ENCODE measurements around the gene SWAP70. TPM values are rescaled to one million over a fixed set of nuclear protein-coding genes. Genes with fewer than 3 reads are reported as not detected.

Gene SWAP70
- total and polyA plus RNA-seq, 10 of the 15 experiments (the other 5 are each of a cell fraction or from before 2014, with no cell fraction given): 20.6 to 62.4 (median 41.7) TPM

- SMC1A ChIA-PET (ENCODE audit: uncharacterized antibody, unreplicated experiment): no interaction called here
- H3K9ac ChIP-seq (ENCODE audit: control insufficient read depth, insufficient read depth, low read length): no peak overlapping the region
- in situ Hi-C loops (cut with MboI): no loop called here
Observed at GRCh38 chr11:9646324-9646723, 17.6 kb upstream of the SWAP70 start.

GRCh38 chr11:9651481-9651880 is 12.4 kb upstream of the SWAP70 start:
- no peaks in the 10 kb centered on the region for H3K27me3 ChIP-seq (replicated peaks in 1 of 2; ENCODE audit: control insufficient read depth in 2 of 2, insufficient read depth in 2 of 2, low read length in 1 of 2)
- no peaks in the 10 kb centered on the region for H4K20me1 ChIP-seq (ENCODE audit: control insufficient read depth, insufficient read depth)
- in situ Hi-C loops (cut with MboI): no loop called here
- H3K27ac ChIP-seq (ENCODE audit: control insufficient read depth, insufficient read depth): no peak overlapping the region
- H3K36me3 ChIP-seq (ENCODE audit: control insufficient read depth in 2 of 2, insufficient read depth in 2 of 2, low read length in 1 of 2): no peaks in the 10 kb centered on the region
- WGBS (ENCODE audit: insufficient coverage, insufficient replicate concordance, low lambda C conversion rate, missing lambda C conversion rate): 87% methylated on average over 7 of the region's 7 CpGs
- H3K9me3 ChIP-seq (replicated peaks; ENCODE audit: control insufficient read depth, insufficient read depth, low read length): peaks cover 4% of the 10 kb centered on the region; the same call in 2 of the 3 replicates
- ChIA-PET CTCF (interaction anchor here (0.6 kb wide), 1 partner anchor 15 kb away, joined by 3 read pairs; no protein-coding TSS in a partner anchor), RAD21 (ENCODE audit: unreplicated experiment) (no interaction called here), POLR2A (no interaction called here), SMC1A (ENCODE audit: uncharacterized antibody, unreplicated experiment) (no interaction called here)
- no peaks in the 10 kb centered on the region for H3K4me1 ChIP-seq (ENCODE audit: control insufficient read depth, insufficient read depth, low read length)
- intact Hi-C loops (cut with micrococcal nuclease; ENCODE audit: unreplicated experiment): no loop called here
- no peak overlapping the region for H3K4me2 ChIP-seq (ENCODE audit: control insufficient read depth, insufficient read depth)
- TF ChIP-seq IKZF1 (conservative IDR thresholded peaks at IDR 0.05) (no peak), BCLAF1 (IDR thresholded peaks at IDR 0.05) (no peak), HDAC6 (IDR thresholded peaks at IDR 0.05; ENCODE audit: unreplicated experiment) (no peak), BCL11A (IDR thresholded peaks at IDR 0.05; ENCODE audit: low read depth, low read length) (no peak), NR2C2 (IDR thresholded peaks at IDR 0.05; ENCODE audit: borderline replicate concordance, control insufficient read depth, insufficient read length, low read depth) (no peak), MTA2 (IDR thresholded peaks at IDR 0.05; ENCODE audit: low read depth) (no peak)
- no peak overlapping the region for H3K4me3 ChIP-seq
- DNase-seq (ENCODE audit: low read depth, low spot score) (no peak), ATAC-seq (no peak), FAIRE-seq (no peak)
- H3K79me2 ChIP-seq (ENCODE audit: control insufficient read depth, insufficient read depth, low read length): no peaks in the 10 kb centered on the region
- no peak overlapping the region for H2AFZ ChIP-seq (ENCODE audit: control insufficient read depth, low read depth, low read length)
- BruUV-seq (replicated peaks): no TSS peak
- no peak overlapping the region for H3K9ac ChIP-seq (ENCODE audit: control insufficient read depth, insufficient read depth, low read length)

More at GRCh38 chr11:9646324-9646723, 17.6 kb upstream of the SWAP70 start:
- ChIA-PET CTCF (interaction anchor here (0.6 to 0.8 kb wide), 3 partner anchors 15 to 103 kb away, joined by 3 to 5 read pairs (median 3); no protein-coding TSS in a partner anchor), RAD21 (ENCODE audit: unreplicated experiment) (no interaction called here), POLR2A (interaction anchor here (0.6 to 0.7 kb wide), 2 partner anchors 18 to 29 kb away, joined by 3 to 4 read pairs; no protein-coding TSS in a partner anchor)
- Histone ChIP-seq H2AFZ (ENCODE audit: control insufficient read depth, low read depth, low read length) (no peak overlapping the region), H3K4me1 (ENCODE audit: control insufficient read depth, insufficient read depth, low read length) (peaks cover 11% of the 10 kb centered on the region), H3K4me3 (no peak overlapping the region), H3K27me3 (replicated peaks in 1 of 2; ENCODE audit: control insufficient read depth in 2 of 2, insufficient read depth in 2 of 2, low read length in 1 of 2) (no peaks in the 10 kb centered on the region), H3K36me3 (ENCODE audit: control insufficient read depth in 2 of 2, insufficient read depth in 2 of 2, low read length in 1 of 2) (no peaks in the 10 kb centered on the region), H4K20me1 (ENCODE audit: control insufficient read depth, insufficient read depth) (no peaks in the 10 kb centered on the region), H3K9me3 (replicated peaks; ENCODE audit: control insufficient read depth, insufficient read depth, low read length) (peaks cover 2% of the 10 kb centered on the region; the same call in 1 of the 3 replicates), H3K4me2 (ENCODE audit: control insufficient read depth, insufficient read depth) (no peak overlapping the region), H3K79me2 (ENCODE audit: control insufficient read depth, insufficient read depth, low read length) (no peaks in the 10 kb centered on the region), H3K27ac (ENCODE audit: control insufficient read depth, insufficient read depth) (no peak overlapping the region)
- BruUV-seq (replicated peaks): no TSS peak
- intact Hi-C loops (cut with micrococcal nuclease; ENCODE audit: unreplicated experiment): no loop called here
- ATAC-seq (no peak), FAIRE-seq (no peak), DNase-seq (ENCODE audit: low read depth, low spot score) (no peak)
- TF ChIP-seq KDM1A (IDR thresholded peaks at IDR 0.05; ENCODE audit: borderline replicate concordance) (no peak), NR2C2 (IDR thresholded peaks at IDR 0.05; ENCODE audit: borderline replicate concordance, control insufficient read depth, insufficient read length, low read depth) (no peak), MTA3 (IDR thresholded peaks at IDR 0.05; ENCODE audit: borderline replicate concordance, low read length) (no peak)
- WGBS (ENCODE audit: insufficient coverage, insufficient replicate concordance, low lambda C conversion rate, missing lambda C conversion rate): 77% methylated on average over 4 of the region's 4 CpGs

Data from GM12878 (cell line).